Cardiac septum (tissue), 1 donor: Measurements from ENCODE around the gene TENT4A. TPM values are rescaled to one million over a fixed set of nuclear protein-coding genes. Genes with fewer than 3 reads are reported as not detected.
A peak's percentile ranks its signal among the peaks of the same experiment; 100 is the strongest.
"Not testable (repeated sequence)": the region's sequence is repeated elsewhere in the genome, so short reads cannot be mapped to it uniquely, and the experiment has no call there.

Source experiments
- DNase-seq: peaks from one replicate; pipeline ENCODE4 v3.0.0-alpha.2; 2020; ENCODE audit warnings: low spot score
- intact Hi-C: fragments of 100-400 bp; cut with DNase I; formaldehyde crosslinking; loops from one replicate; pipeline ENCODE4 v1.14.0; 2022
- total RNA-seq: library from RNA; stranded (reverse); fragmentation: NEBNext Ultra II Directional; extraction: Animal tissue kit (Norgen Biotek cat#: 25700); gene quantifications from one replicate; pipeline ENCODE4 v1.2.1, GENCODE V29; 2021
- donor health status: DM: no; HTN: no; CAD: no.

The TENT4A gene
- total RNA-seq, 1 donor from 2014 or later = 18.4 TPM

DNA sequence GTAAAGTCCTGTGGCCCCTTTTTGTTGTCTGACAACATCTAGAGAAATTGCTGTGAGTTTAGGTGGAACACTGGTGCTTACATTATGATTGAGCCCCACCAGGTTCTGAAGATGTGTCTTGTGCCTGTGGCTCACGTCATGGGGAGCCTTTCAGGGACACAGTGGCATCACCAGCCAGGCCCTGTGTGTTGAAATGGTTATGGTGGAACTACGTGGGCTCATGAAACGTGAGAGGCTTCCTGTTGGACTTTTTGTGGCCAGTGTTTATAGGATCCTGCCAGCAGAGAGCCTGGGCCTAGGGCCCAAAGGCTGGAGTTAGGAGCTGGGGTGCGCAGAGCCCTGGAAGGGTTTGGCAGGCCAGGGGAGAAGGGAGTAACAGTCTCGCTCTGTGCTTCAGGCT is 46.8 kb downstream of the TENT4A start:
- no peak for DNase-seq
- intact Hi-C loops = loop anchor here (10.0 kb wide), 2 partner anchors 65 to 635 kb away; partner anchors contain the start of gene ADCY2

DNA sequence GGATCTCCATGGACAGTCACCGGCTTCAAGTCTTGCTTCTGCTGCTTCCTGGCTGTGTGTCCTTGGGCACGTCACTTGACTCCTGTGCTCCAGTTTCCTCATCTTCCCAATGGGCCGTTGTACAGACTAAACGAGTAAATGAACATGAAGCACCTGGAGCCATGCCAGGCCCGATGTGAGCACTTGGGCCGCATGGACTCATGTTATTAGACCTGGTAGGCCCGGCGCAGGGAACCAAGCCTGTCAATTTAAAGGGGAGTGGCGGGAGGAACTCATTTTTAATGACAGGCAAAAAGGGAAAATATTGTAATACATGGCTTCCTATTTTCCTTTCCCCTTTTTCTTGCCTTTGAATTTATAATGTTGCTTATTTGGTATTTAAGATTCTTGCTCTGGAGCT is 47.5 kb downstream of the TENT4A start:
- intact Hi-C loops = loop anchor here (10.0 kb wide), 1 partner anchor 634 kb away; the partner anchor contains the start of gene ADCY2
- DNase-seq = no peak

DNA sequence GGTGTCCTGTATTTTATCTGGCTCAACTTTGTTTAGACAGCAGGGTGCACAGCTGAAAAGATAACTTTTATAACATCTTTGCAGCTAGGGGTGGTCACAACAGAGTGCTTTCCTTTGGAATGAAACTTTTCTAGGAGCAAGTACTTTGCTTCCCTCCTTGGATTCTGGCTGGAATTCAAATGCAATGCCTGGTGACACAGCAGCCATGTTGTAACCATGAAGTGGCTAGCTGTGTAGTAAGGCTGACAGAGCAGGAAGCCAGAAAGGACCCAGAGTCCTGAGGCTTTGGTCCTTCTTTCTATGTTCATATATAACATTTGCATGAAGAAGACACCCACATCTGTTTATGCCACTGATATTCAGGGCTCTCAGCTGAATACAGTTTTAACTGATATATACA is 48.1 kb downstream of the TENT4A start:
- no peak for DNase-seq
- intact Hi-C loops = loop anchor here (10.0 kb wide), 1 partner anchor 633 kb away; the partner anchor contains the start of gene ADCY2

DNA sequence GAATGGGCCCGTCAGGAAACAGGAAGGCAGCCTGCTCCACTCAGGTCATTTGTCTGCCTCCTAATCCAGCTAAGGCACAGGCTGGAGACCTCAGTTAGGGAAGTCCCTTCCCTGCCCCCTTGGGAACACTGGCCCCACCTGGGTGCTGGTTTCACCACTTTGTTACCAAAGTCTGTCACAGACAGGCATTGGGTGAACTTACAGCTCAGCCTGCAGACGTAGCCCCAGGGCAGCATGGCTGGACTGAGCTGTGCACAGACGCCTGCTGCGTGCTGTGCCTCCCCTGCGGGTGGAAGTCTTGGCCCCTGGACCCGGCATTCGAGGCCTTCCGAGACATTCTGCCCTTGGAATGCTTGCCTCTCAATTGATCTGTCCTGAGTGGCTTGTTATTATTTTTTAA is 48.9 kb downstream of the TENT4A start:
- intact Hi-C loops = loop anchor here (10.0 kb wide), 1 partner anchor 633 kb away; the partner anchor contains the start of gene ADCY2
- DNase-seq = no peak

DNA sequence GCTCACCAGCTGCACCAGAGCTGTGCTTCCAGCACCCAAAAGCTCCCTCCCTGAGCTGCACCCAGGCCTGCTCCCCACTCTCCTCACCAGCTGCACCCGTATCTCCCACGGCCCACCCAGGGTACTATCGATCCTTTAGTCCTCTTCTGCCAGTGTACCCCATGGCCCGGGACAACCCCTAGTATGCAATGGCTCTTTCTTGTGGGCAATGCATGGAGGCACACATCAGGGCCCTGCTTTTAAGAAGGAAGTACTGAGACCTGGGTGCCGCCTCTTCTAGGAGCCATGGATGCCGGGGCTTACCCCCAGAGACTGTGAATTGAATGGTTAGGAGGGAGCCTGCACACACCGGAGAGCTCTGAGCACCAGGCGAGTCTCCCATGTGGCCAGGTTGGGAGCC is 49.5 kb downstream of the TENT4A start:
- no peak for DNase-seq
- intact Hi-C loops = loop anchor here (10.0 kb wide), 1 partner anchor 632 kb away; the partner anchor contains the start of gene ADCY2

DNA sequence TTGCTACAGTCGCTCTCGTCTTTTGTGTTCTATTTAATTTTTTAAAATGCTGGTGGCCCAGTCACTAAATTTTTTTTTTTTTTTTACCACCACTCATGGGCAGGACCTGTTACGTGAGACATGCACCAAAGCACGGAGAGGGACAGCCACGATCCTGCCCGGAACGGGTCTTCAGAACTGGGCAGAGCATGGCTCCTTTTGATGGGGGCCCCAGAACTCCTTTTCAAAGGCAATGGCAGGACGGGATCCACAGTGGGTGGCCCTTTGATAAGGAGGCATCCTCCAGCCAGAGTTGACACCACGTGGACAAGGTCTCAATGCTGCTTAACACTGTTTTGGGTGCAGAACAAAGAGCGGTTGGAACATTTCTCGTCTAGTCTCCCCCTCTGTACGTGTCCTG is 50.0 kb downstream of the TENT4A start:
- intact Hi-C loops = loop anchor here (10.0 kb wide), 1 partner anchor 632 kb away; the partner anchor contains the start of gene ADCY2
- no peak for DNase-seq

DNA sequence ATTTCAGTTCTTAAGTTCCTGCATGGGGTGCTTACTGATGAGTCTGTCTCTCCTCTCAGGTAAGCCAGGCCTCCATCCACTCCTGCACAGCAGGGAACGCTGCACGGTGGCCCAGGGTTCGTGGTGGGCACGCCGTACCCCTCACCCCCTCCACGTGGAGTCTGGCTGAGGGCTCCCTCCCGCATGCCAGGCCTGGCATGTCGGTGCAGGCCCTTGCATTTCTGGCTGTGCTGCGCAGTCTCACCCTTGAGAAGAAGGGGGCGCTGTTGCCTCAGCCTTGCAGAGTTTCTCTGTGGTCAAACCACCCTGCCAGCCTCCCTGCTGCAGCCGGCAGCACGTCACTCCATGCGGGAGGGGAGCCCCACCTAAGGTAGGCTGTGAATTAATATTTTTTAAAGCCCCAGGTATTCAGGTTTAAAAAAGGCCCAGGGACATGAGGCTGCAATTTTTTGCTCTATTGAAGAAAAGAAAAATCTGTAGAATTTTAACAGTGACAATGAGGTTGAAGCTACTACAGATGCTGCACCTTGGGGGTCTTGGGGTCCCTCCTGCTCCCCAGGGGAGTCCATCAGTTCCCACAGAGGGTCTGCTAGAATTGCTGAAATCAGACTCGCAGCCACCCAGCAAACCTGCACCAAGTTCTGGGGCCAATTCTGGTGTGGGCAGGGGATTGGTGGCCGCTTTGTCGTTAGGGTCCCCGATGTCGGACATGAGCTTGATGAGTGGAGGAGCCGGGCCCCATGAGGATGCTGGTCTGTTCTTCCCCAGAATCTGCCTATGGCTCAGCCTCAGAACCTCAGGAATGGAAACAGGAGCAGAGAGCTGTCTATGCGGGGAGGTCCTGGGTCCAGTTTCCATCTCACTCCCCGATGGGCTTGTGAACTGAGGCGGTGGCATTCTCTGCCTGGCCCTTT is 52.6 kb downstream of the TENT4A start:
- DNase-seq = peak; percentile 87
- intact Hi-C loops = loop anchor here (5.0 to 10.0 kb wide), 3 partner anchors 629 to 1091 kb away; partner anchors contain the start of gene ADCY2

DNA sequence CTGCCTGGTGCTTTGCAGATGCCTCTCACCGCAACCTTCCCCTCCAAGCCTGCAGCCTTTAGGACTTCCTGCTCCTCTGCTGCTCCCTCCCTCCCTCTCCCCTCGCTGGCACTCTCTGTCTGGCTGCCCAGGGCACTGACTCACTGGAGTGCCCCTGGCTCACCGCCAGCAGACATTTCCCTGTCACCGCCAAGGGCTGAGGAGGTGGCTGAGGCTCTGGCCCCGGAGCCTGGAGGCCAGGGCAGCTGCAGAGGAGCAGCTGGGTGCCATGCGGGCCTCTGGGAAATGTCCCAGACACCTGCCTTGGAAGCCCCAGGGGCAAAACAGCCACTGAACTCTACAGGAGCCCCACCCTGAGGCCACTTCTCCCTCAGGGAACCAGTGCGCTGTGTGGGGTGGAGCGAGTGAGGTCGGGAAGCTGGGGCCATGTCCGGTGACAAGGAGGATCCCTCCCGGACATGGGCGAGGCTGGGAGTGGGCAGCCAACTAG is 53.4 kb downstream of the TENT4A start:
- intact Hi-C loops = loop anchor here (5.0 to 10.0 kb wide), 3 partner anchors 628 to 1091 kb away; partner anchors contain the start of gene ADCY2
- peak; percentile 91 for DNase-seq

DNA sequence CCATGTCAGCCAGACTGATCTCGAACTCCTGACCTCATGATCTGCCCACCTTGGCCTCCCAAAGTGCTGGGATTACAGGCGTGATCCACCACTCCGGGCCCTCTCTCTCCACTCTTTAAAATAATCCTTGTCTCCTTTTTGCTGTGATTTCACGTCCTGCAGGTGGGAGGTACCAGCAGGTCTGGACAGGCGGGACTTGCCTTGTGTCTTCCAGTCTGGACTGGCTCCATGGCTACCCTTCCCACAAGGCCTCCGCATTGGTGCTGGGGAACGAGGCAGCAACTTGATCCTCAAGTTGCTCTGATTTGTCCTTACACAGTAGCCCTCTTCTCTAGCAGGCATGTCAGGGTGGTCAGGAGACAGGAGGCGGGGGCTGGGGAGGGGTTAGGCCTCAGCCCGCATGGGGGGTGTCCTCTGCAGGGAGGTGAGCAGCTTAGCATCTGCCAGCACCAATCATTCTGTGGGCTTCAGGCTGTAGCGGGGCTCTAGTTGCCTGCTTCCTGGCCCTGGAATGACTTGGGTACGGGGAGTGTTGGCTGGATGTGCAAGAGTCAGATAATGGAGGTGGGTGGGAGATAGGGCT is 54.3 kb downstream of the TENT4A start:
- intact Hi-C loops = loop anchor here (5.0 to 10.0 kb wide), 3 partner anchors 627 to 1090 kb away; partner anchors contain the start of gene ADCY2
- no peak for DNase-seq

DNA sequence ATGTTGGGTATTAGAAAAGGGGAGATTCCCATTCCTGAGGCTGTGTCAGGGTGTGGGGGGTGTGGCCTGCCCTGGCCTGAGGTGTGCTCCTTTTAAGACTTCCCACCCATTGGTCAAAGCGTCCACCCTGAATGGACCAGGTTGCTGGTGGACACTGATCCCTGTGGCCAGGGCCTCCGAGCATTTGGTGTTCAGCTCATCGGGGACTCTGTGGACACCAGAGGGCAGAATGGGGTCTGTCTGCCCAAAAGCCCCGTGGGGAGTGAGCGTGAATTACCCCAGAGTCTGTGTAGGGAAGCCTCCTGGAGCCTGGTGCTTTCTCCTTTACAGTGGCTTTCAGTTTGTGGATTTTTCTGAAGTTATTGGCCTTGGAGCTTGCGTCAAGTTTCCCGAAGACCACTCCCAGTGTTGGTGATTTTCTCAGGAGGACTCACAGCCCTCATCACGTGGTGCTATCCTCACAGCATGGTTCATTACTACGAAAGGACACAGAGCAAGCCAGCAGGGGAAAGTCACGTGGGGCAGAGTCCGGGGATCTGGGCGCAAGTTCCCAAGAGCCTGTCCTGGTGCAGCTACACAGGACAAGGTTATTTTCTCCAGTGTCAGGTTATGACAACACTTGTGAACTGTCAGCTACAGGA is 55.5 kb downstream of the TENT4A start:
- intact Hi-C loops = loop anchor here (5.0 to 10.0 kb wide), 3 partner anchors 626 to 1089 kb away; partner anchors contain the start of gene ADCY2
- no peak for DNase-seq

DNA sequence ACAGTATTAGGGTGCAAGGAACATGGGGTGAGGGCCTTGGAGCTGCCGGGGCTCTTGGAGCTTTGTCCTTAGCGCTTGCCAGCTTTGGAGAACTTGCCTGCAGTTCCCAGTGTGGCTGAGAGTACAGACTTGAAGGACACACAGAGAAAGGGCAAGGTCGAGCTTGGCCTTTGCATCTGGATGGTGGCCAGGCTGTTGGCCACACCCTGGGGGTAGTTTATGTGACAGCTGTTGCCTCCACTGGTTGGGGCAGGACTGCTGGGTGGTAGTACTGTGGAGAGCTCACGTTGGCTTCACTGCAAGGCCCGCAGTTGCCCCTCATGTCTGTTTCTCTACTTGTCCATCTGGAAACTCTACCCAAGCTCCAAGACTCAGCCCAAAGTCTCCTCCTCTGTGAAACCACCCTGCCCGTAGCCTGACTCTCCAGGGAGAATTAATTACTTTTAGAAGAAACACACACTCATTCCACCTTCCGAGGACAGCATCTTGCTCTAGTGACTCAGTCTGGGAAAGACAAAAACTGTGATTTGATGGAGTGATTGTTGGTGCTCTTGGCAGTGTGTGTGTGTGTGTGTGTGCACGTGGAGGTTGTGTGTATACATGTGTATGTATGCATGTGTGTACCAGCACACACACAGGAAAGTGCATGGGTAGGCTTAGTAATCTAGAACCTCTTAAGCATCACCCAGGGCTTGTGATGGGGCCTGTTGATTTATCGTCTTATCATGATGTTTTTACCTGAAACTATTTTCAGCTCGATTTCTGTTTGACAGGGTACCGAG is 57.8 kb downstream of the TENT4A start:
- DNase-seq = no peak
- intact Hi-C loops = no loop called here

DNA sequence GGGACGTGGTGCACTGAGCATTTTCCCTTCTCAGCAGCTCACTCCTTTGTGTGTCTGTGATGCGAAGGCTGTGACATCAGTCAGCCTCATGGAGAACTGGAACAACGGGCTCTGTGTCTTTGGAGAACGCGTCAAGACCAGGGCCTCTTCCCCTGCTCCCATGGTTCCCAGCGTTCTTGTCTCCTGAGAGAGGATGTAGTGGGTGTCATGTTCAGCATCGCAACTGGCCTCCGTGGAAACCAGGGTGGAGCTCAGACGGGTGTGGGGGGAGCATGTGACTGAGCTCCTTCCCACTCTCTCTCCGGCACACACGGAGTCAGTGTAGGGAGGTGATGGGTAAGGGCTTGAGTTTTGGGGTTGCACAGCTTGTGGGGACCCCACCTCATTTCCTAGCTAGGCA is 59.7 kb downstream of the TENT4A start:
- DNase-seq = no peak
- intact Hi-C loops = no loop called here

DNA sequence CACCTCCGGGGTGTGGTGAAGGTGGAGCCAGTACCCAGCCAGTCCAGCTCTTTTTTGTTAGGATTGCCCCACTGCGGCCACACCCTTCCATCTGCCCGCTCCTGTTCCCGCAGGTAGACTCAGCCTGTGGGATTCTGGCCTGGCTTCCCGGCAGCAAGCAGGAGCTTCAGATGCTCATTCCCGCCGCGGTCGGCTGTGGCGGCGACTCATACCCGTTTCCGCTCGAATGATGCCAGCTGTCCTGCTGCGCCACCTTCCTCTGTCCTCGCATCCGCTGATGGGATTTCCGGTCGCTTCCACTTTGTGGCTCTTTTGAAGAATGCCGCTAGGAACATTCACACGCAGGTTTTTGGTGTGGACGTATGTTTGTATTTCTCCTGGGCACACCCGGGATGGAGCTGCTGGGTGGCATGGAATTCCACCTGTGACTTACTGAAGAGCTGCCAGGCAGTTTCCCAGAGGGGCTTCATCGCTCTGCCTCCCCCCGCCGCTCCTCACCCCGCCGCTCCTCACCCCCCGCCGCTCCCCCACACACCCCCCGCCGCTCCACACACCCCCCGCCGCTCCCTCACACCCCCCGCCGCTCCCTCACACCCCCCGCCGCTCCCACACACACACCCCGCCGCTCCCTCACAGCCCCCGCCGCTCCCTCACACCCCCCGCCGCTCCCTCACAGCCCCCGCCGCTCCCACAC is 60.3 kb downstream of the TENT4A start:
- DNase-seq = no peak
- intact Hi-C loops = no loop called here

DNA sequence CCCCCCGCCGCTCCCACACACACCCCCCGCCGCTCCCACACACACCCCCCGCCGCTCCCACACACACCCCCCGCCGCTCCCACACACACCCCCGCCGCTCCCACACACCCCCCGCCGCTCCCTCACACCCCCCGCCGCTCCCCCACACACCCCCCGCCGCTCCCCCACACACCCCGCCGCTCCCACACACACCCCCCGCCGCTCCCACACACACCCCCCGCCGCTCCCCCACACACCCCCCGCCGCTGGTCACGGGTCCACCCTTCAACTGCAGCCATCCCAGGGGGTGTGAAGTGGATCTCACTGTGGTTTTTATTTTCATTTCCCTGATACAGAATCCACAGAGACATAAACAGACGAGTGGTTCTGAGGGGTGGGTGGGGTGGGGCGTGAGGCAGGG is 61.0 kb downstream of the TENT4A start:
- DNase-seq, intact Hi-C loops: not testable (repeated sequence)

DNA sequence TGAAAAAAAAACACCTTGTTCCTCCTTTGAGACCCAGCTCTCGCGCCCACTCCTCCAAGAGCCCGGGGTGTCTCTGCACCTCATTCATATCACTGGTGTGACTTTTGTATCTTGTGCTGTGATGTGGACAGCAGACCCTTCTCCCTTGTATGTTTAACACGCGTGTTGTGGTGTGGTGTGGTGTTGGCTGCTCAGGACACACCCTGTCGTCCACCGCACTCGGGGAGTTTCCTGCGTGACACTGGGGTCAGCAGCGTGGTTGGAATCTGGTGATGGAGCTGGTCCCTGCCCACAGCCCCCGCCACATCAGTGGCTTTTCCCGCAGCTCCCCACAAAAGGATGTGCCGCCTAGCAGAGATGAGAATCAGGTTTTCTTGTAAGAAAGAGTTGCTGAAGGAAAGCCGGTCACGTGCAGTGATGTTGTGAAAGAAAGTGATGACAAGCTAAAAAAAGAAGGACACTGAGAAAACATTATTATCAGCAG is 61.5 kb downstream of the TENT4A start:
- intact Hi-C loops = no loop called here
- DNase-seq = no peak

DNA sequence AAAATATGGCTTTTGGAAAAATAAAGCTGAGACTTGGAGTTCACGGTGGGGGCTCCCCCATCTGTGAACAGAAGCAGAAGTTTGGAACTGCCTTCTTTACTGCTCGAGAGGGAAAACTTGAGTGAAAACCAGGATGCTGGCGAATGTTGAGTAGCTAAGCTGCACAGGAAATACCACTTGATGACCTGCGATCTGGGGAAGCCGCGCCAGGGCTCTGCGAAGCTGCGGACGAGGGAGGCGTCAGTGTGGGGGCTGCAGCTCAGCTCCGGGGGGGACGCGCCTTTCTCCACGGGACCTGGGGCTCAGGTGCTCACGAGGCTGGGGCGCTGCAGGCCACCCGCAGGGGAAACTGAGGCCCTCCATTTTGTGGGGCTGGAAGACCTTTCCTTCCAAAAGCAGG is 62.3 kb downstream of the TENT4A start:
- no peak for DNase-seq
- intact Hi-C loops = no loop called here

DNA sequence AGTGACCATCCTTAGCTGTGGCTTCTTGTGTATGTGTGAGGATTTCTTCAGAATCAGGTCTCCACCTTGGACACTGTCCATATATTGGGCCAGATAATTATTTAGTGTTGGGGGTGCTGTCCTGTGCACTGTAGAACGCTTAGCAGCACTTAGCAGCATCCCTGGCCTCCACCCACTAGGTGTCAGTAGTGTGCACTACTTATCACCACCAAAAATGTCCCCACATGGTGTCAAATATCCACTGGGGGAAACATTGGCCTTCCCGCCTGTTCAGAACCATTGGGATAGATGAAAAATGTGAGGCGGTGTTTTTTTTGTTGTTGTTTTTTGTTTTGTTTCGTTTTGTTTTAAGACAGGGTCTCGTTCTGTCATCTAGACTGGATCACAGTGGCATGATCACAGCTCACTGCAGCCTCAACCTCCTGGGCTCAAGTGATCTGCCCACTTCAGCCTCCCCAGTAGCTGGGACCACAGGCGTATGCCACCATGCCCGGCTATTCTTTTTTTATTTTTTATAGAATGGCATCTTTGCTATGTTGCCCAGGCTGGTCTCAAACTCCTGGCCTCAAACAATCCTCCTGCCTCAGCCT is 67.7 kb downstream of the TENT4A start:
- intact Hi-C loops = no loop called here
- DNase-seq = no peak

DNA sequence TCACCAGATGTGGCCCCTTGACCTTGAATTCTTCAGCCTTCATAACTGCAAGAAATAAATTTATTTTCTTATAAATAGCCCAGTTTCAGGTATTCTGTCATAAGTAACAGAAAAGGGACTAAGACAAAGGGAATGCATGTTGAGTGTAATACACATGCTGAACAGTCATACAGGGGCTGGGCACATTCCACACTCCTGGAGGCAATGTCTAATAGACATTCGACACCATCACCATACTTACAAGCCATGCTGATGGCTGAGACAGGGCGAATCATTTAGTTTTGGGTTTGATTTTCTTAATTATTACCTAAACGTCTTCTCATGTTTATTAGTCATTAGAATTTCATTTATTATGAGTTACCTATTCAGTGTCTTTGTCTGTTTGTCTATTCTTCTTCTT is 68.5 kb downstream of the TENT4A start:
- DNase-seq = no peak
- intact Hi-C loops = no loop called here
